GM19328 (cell line): ENCODE data around the gene ANKS1B.
"Not testable (repeated sequence)": the region's sequence is repeated elsewhere in the genome, so short reads cannot be mapped to it uniquely, and the experiment has no call there.

ENCODE experiments used
- ATAC-seq: cut with Tn5 transposase; IDR thresholded peaks from one replicate; pipeline ENCODE4 v1.9.1; 2021; ENCODE audit warnings: mild to moderate bottlenecking, moderate library complexity; ENCODE audit not compliant: unreplicated experiment

The ANKS1B gene

DNA sequence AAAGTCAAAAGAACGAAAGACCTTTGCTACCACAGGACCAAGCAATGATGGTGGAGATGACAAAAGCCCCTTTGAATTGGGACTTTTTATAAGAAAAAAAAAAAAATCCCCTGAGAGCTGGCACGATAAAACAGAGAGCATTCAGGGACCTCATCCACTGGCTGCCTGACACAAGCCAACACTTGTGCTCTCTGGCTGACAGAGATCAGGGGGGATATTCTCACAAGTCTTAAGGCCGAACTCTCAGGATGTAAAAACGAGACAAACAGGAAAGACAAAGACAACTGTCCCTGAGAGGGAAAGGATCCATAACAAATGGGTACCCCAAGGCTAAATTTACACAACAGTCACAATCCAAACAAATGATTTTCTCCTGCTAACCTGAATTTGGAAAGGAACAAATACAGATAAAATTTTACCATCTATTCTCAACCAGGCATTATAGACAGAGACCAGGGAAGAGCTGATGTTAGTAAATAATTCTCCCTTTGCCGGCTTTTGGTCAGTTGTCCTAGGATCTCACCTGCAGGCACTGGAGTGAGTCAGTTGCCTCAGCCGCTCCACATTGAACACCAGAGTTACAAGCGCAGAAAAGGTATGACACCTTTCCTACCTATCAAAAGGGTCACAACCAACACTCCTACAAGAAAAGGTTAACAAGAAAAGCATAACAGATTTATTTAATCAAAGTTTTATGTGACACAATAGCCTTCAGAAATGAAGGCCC lies 375.1 kb downstream of the ANKS1B start:
- ATAC-seq: no peak

DNA sequence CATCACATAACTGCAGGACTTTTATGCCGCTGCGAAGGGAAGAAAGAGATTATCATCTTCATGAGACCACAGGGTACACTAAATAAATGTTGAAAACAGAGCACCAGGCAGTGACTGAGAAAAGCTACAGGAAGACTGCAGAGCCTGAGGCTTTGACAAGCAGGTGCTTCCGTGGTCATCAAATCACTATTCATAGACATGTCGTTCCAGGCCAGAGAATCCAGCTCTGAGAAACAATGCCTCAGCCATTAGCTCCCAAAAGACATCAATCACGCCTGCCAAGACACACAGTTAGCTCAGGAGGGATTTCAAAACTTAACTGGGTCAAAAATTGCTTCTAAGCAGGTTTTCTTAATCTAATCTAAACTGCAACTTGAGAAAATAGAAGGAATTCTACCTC lies 384.3 kb downstream of the ANKS1B start:
- ATAC-seq: peak; percentile 90

DNA sequence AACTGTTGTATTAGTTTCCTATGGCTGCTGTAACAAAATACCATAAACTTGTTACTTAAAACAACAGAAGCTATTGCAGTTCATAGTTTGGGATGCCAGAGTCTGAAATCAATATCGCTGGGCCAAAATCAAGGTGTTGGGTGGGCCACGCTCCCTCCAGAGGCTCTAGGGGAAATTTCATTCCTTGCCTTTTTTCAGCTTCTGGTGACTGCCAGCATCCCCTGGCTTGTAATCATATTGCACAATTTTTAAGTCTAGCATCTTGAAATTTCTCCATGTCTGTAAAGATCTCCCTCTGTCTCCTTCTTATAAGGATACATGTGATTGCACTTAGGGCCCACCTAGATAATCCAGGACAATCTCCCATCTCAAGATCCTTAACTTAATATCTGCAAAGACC lies 386.0 kb downstream of the ANKS1B start:
- ATAC-seq: no peak

DNA sequence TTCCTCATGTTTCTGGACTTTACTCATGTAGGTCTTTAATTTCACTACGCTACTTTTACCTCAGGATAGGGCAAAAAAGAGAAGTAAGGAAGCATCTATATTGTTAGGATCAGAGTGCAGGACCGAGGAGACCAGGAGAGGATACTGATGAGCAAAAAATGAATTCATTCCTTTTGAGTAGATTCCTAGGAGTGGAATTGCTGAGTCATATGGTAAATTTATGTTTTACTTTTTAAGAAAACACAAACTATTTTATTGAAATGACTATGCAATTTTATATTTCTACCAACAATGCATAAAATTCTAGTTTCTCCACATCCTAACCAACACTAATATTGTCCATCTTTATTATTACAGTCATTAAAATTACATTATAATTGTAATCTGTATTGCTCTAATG lies 388.0 kb downstream of the ANKS1B start:
- ATAC-seq: no peak

DNA sequence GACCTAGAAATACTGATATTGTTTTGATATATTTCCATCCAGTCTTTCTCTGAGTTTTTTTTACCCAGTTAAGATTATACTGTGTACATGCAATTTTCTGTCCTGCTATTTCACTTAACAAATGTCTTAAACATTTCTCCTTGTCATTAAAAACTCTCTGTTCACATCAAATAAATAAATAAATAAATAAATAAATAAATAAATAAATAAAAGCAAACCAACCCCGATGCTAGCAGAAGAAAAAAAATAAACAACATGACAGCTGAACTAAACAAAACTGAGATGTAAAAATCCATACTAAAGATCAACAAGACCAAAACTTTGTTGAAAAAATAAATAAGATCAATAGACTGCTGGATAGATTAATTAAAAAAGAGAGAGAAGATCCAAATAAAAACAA lies 407.6 kb downstream of the ANKS1B start:
- ATAC-seq: not testable (repeated sequence)

DNA sequence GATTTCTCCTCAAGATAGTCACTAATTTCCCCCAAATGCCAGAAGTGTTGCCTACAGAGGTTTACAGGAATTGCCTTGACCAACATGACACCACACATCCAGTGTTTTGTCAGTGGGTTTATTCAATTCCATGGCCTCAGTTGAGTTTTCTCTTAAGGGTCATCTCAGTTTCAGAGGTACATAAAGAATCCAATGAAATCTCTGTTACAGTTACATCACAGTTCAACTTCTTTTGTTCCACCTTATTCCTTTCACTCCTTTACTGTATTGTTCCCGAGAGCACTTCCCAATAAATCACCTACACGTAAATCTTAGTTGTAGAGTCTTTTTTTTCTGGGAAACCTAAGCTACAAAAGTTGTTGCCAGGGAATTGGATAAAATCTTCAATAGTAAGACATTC lies 410.8 kb downstream of the ANKS1B start:
- no peak for ATAC-seq

DNA sequence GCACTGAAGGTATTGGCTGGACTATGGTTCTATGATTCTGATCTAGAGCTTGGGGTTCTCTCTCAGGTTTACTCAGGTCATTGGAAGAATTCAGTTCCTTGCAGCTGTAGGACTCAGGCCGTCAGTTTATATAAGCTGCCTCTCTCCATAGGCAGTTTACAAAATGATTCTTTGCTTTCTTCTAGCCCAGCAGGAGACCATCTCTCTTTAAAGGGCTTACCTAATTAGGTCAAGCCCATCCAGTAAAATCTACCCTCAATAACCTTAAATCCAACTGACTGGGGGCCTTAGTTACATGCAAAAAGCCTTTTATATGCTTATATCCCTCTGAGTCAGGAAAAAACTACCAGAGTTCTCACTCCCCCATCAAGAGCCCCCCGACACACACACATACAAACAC lies 417.7 kb downstream of the ANKS1B start:
- ATAC-seq: no peak

DNA sequence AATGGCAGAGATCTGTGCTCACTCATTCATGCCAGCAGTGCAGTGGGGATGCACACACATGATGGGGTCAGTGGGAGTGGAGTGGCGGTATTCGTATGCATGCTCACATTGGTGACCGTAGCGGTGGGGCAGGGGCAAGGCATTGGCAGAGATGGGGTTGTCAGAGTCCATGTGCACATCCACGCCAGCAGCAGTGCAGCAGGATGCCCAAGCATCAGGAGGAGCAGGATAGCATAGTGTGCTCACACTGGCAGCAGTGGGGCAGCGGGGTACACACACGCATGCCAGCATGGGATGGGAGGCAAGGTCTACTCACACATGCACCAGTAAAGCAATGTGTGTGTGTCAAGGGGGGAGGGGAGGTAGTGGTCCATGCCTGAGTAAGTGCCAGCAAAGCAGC lies 426.6 kb downstream of the ANKS1B start:
- ATAC-seq: no peak

DNA sequence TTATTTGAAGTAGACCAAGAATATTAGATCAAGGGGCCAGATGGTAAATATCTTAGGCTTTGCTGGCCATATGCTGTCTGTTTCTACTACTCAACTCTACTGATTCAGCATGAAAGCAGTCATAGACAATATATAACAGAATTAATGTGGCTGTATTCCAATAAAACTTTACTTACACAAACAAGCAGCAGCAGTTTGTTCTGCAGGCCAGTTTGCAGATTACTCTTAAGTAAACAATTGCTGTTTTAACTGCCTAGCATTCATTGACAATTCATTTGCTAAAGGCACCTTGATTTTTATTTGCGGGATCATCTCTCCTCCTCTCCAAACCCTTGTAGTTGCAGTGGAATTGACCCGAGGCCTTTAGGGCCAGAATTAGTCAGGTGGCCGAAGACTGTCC lies 431.3 kb downstream of the ANKS1B start:
- no peak for ATAC-seq

DNA sequence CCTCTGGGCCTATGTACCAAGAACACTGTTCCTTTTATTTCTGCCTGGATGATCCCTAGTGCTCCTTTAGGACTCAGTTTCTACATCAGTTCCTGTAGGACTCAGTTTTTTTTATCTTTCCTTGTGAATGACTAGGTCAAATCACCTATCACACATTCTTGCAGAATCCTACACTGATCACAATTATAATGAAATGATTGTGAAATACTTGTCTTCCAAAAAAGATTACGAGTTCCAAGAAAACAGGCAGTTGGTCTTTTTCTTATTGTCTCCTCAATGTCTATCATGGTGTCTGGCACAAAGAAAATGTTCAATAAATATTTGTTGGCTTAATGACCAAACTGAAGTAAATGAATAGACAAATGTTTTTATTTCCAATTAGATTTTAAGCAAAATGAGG lies 432.7 kb downstream of the ANKS1B start:
- no peak for ATAC-seq

DNA sequence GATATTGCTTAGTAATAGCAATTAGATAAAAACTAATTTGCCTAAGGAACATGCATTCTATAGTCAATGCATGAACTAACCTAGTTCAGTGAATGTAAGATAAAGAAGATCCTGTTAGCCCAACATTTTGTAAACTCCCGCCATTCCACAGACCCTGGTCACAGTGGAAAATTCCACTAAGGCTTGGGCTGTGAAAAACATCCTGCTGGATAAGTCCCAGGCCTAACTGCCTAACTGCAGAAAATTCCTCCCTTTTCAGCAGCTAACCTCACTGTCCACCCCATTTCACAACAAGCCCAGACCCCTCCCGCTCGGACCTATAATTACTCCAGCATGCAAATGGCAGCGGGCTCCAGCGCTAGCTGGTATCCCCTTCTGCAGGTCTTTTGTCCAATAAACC lies 435.1 kb downstream of the ANKS1B start:
- ATAC-seq: no peak

DNA sequence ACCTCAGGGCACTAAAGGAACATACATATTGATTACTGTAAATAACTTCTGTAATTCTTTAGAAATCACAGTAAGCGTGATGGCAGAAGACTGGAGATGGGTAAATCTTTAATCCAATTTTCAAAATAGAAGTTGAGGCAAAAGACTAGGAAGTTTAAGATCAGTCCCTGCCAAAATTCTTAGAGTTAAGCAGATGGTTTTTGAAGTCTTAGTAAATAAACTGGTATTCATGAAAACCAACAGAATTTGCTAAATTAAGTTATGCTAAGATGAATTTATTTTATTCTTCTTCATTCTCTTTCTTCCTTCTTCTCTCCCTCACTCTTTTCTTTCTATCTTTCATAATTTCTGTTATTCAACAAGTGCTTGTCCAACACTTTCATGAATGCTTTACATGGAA lies 435.5 kb downstream of the ANKS1B start:
- ATAC-seq: no peak

DNA sequence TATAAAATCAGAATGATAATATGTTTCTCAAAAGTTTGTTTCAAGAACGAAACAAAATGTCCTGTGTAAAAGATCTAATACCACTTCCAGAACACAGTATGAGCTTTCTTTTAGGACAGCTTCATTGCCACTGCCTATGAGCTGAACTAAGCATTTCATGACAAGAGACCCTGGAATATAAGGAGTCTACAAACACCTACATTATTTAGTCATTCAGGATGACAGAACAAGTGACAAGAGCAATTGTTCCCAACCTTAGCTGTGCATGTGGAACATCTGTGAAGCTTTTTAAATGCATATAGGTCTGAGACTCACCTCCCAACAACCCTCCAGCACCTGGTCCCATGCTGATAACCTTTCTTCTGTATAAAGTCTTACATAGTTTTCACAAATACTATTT lies 440.3 kb downstream of the ANKS1B start:
- no peak for ATAC-seq

DNA sequence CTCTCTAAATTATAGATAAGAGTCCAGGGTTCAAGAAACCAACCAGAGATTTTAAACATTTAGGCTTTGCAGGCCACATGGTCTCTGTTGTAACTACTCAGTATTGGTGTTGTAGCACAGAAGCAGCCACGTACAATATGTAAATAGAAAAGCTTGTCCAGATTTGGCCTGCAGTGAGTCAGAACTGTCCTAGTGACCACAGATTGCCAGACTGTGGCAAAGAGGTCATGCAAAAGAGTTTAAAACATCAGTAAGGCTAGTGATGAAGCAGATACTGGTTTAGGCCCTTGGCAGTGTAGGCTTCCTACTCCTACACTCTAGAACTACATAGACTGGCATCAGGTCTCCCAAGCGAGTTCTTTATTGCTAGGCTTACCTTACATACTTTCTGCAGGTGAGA lies 454.8 kb downstream of the ANKS1B start:
- ATAC-seq: peak; percentile 94

DNA sequence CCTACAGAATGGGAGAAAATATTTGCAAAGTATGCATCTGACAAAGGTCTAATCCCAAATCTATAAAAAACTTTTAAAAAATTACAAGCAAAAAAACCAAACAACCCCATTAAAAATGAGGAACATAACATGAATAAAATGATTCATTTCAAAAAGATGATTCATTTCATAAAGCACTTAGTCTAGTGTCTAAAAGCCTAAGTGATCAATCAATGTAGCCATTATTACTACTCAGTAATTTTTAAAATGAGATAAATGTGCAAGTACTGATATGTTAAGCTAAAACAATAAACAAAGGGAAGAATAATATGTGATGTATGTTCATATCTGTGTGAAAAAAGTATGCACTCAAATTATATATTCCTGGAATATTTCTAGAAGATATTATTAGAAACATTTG lies 456.3 kb downstream of the ANKS1B start:
- ATAC-seq: no peak

DNA sequence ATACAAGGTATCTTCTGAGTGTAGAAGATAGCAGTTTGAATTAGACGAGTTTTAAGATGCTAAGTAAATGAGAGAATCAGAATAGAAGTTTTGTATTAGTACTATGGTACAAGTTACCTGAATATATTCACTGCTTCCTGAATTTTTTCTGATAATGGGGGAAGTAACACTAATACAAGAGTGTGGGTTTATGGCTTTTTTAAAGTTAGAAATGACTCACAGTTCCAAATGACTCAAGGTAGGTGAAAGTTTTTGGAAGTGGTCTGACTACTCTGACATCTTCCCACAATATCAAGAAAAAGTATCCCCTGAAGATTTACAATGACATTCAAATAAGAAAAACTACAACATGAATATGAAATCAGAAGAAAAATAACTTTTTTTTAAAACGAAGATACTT lies 460.9 kb downstream of the ANKS1B start:
- no peak for ATAC-seq

DNA sequence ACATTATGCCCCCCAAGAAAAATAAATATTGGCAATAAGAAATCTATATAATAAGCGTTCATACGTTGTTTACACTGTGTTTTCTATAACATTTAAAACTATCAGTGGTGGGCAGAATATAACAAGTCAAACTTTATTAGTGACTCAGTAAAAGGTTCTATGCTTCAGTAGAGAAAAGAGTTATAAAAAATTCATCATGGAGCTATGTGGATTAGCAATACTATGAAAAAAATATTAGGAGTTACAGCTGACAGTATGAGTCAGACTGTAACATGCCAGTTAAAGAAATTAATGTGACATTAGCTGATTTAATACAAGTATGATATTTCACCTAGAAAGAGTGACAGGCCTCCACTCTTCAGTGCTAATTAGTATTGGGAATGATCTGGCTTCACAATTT lies 462.3 kb downstream of the ANKS1B start:
- ATAC-seq: no peak

DNA sequence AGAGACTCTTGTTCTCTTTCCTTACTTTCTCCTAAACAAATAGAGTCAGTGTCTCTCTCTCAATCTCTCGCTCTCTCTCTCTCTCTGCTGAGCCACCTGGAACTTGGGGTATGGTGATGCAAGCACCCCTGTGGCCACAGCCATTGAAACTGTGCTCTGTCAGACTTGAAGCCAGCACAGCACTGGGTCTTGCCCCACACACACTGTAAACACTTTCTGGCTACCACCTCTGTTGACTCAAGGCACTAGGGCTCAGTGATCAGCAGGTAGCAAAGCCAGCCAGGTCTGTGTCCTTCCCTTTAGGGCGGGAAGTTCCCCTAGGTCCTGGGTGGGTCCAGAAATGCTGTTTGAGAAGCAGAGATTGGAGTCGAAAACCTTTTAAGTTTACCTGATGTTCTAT lies 463.1 kb downstream of the ANKS1B start:
- ATAC-seq: no peak

DNA sequence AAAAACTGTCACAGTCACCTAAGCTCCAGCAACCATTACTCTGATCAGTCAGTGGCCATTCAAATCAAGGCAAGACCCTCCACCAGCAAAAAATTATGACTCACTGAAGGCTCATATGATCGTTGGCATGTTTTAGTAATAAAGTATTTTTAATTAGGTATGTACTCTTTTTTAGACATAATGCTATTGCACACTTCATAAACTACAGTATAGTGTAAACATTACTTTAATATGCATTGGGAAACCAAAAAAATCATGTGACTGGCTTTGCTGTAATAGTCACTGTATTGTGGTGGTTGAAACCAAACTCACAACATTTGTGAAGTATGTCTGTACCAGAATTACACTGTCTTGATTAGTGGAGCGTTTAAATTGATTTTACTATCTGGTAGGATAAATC lies 471.7 kb downstream of the ANKS1B start:
- no peak for ATAC-seq

DNA sequence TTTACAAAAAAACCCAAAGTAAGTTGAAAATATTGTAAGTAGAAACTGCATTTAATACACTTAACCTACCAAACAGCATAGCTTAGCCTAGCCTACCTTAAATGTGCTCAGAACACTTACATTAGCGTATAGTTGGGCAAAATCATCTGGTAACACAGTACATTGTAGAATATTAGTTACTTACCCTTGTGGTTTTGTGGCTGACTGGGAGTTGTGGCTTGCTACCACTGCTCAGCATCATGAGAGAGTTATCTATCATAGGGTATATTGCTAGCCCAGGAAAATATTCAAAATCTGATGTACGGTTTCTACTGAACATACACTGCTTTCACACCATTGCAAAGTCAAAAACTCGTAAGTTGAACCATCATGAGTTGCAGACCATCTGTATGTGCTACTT lies 478.9 kb downstream of the ANKS1B start:
- ATAC-seq: no peak

DNA sequence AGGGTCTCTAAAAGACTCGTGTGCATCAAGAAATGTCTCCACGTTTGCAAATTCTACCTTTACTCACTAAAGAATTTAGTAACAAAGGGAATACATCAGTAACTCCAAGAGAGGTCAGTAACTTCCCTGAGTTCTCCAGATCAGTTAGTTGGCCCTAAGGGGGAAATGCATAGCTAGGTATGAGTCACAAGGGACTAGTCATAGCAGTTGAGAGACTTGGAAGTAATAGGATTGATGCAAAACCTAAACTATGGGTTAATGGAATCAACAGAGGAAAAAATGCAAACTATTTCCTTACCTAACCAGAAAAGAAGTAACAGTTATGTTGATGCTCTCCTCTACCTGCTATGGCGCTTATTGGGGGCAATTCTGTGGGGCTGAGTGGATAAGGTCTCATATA lies 486.0 kb downstream of the ANKS1B start:
- ATAC-seq: no peak

DNA sequence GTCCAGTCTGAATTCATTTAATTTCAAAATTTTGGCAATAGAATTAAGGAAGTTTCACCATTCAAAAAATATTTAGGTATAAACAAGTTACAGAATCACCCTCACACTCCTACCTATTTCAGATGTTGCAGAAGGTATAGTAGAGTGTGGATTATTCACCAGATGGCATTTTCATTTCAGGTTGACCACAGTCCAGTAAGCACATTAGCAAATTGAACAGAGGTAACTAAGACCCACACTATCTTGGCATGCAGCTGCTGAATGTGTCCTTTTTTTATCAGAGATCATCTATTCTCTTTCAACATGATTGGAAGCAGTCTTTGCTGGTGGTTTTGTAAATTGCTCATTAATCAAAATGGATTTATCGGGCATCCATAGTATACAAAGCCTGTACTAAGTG lies 488.9 kb downstream of the ANKS1B start:
- ATAC-seq: no peak

DNA sequence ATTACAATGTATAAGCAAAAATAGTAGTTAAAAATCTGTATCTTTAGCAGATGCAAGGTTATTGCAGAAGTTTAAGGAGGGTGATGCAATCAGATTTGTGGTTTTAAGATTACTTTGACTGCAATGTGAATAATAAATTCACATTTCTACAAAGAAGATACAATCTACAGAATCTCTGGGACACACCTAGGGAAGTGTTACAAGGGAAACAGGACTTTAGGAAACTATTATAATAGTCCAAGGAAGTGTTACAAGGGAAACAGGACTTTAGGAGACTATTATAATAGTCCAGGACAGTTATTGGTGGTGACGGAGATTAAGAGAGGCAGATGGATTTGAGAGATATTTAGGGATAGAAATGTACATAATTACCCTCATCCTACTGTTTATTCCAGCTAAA lies 491.5 kb downstream of the ANKS1B start:
- ATAC-seq: no peak
